Measurements from ENCODE around the gene MEGF11. TPM values are rescaled to one million over a fixed set of nuclear protein-coding genes. Genes with fewer than 3 reads are reported as not detected.

The MEGF11 gene
- total RNA-seq, 4 donors from 2014 or later: 0.23 to 0.33 TPM; not detected in 2

- WGBS: 30% methylated on average over 9 of the region's 9 CpGs
- DNase-seq (ENCODE audit: extremely low spot score): no peak
- H3K27ac ChIP-seq (replicated peaks in 1 of 4): no peak overlapping the region
- intact Hi-C loops (cut with DNase I): no loop called here
- H3K4me3 ChIP-seq: no peak overlapping the region
- TF ChIP-seq EP300 (IDR thresholded peaks at IDR 0.05) (no peak), POLR2AphosphoS5 (IDR thresholded peaks at IDR 0.05) (no peak), CTCF (IDR thresholded peaks at IDR 0.05) (no peak), POLR2A (IDR thresholded peaks at IDR 0.05; ENCODE audit: low read depth) (no peak)
- no peaks in the 10 kb centered on the region for H3K9me3 ChIP-seq
- peaks cover 0 to 24% (median 0%) of the 10 kb centered on the region in 4 donors for H3K27me3 ChIP-seq
- H3K4me1 ChIP-seq: no peaks in the 10 kb centered on the region
- H3K36me3 ChIP-seq: no peaks in the 10 kb centered on the region
Observed at GRCh38 chr15:66221126-66221525, 32.4 kb downstream of the MEGF11 start.

GRCh38 chr15:66220601-66221000 lies 32.9 kb downstream of the MEGF11 start:
- Histone ChIP-seq H3K27ac (replicated peaks in 1 of 4) (no peak overlapping the region), H3K4me1 (no peaks in the 10 kb centered on the region), H3K9me3 (no peaks in the 10 kb centered on the region), H3K4me3 (no peak overlapping the region), H3K36me3 (no peaks in the 10 kb centered on the region), H3K27me3 (peaks cover 0 to 24% (median 0%) of the 10 kb centered on the region in 4 donors)
- TF ChIP-seq POLR2AphosphoS5 (IDR thresholded peaks at IDR 0.05) (no peak), EP300 (IDR thresholded peaks at IDR 0.05) (no peak), CTCF (IDR thresholded peaks at IDR 0.05) (no peak), POLR2A (IDR thresholded peaks at IDR 0.05; ENCODE audit: low read depth) (no peak)
- WGBS: 89% methylated on average over 6 of the region's 6 CpGs
- DNase-seq (ENCODE audit: extremely low spot score): no peak
- intact Hi-C loops (cut with DNase I): no loop called here

GRCh38 chr15:66219339-66219738 lies 34.2 kb downstream of the MEGF11 start:
- WGBS: 89% methylated on average over 2 of the region's 2 CpGs
- Histone ChIP-seq H3K9me3 (no peaks in the 10 kb centered on the region), H3K4me3 (no peak overlapping the region), H3K4me1 (no peaks in the 10 kb centered on the region), H3K27me3 (peaks cover 0 to 20% (median 0%) of the 10 kb centered on the region in 4 donors), H3K36me3 (no peaks in the 10 kb centered on the region), H3K27ac (replicated peaks in 1 of 4) (no peak overlapping the region)
- no peak for DNase-seq (ENCODE audit: extremely low spot score)
- intact Hi-C loops (cut with DNase I): no loop called here
- no peak for TF ChIP-seq POLR2AphosphoS5 (IDR thresholded peaks at IDR 0.05)
- TF ChIP-seq EP300 (IDR thresholded peaks at IDR 0.05): no peak
- no peak for TF ChIP-seq CTCF (IDR thresholded peaks at IDR 0.05)
- TF ChIP-seq POLR2A (IDR thresholded peaks at IDR 0.05; ENCODE audit: low read depth): no peak

GRCh38 chr15:66216806-66217205 lies 36.7 kb downstream of the MEGF11 start:
- Histone ChIP-seq H3K36me3 (no peaks in the 10 kb centered on the region), H3K4me1 (no peaks in the 10 kb centered on the region), H3K27me3 (peaks cover 0 to 16% (median 0%) of the 10 kb centered on the region in 4 donors), H3K4me3 (no peak overlapping the region), H3K27ac (replicated peaks in 1 of 4) (no peak overlapping the region), H3K9me3 (no peaks in the 10 kb centered on the region)
- intact Hi-C loops (cut with DNase I): no loop called here
- 73% methylated on average over 2 of the region's 2 CpGs for WGBS
- TF ChIP-seq POLR2A (IDR thresholded peaks at IDR 0.05; ENCODE audit: low read depth) (no peak), EP300 (IDR thresholded peaks at IDR 0.05) (no peak), POLR2AphosphoS5 (IDR thresholded peaks at IDR 0.05) (no peak), CTCF (IDR thresholded peaks at IDR 0.05) (no peak)
- DNase-seq (ENCODE audit: extremely low spot score): no peak

GRCh38 chr15:66215811-66216210 lies 37.7 kb downstream of the MEGF11 start:
- Histone ChIP-seq H3K9me3 (no peaks in the 10 kb centered on the region), H3K36me3 (no peaks in the 10 kb centered on the region), H3K27ac (replicated peaks in 1 of 4) (no peak overlapping the region), H3K4me3 (no peak overlapping the region), H3K4me1 (no peaks in the 10 kb centered on the region), H3K27me3 (peaks cover 0 to 14% (median 0%) of the 10 kb centered on the region in 4 donors)
- intact Hi-C loops (cut with DNase I): no loop called here
- DNase-seq (ENCODE audit: extremely low spot score): no peak
- WGBS: 78% methylated on average over 4 of the region's 4 CpGs
- no peak for TF ChIP-seq POLR2AphosphoS5 (IDR thresholded peaks at IDR 0.05)
- TF ChIP-seq EP300 (IDR thresholded peaks at IDR 0.05): no peak
- TF ChIP-seq CTCF (IDR thresholded peaks at IDR 0.05): no peak
- no peak for TF ChIP-seq POLR2A (IDR thresholded peaks at IDR 0.05; ENCODE audit: low read depth)
